Measurements from ENCODE around the gene PCDHB13.

- TF ChIP-seq NR2F2 (IDR thresholded peaks at IDR 0.05) (no peak), REST (IDR thresholded peaks at IDR 0.05) (no peak), ZBTB33 (IDR thresholded peaks at IDR 0.05) (no peak), TAF1 (conservative IDR thresholded peaks at IDR 0.05) (no peak), EGR1 (IDR thresholded peaks at IDR 0.05; ENCODE audit: low read depth in 2 of 2) (no peak), ATF3 (IDR thresholded peaks at IDR 0.05) (no peak), HNF4G (IDR thresholded peaks at IDR 0.05) (no peak)
- TF ChIP-seq, protein P1, sequence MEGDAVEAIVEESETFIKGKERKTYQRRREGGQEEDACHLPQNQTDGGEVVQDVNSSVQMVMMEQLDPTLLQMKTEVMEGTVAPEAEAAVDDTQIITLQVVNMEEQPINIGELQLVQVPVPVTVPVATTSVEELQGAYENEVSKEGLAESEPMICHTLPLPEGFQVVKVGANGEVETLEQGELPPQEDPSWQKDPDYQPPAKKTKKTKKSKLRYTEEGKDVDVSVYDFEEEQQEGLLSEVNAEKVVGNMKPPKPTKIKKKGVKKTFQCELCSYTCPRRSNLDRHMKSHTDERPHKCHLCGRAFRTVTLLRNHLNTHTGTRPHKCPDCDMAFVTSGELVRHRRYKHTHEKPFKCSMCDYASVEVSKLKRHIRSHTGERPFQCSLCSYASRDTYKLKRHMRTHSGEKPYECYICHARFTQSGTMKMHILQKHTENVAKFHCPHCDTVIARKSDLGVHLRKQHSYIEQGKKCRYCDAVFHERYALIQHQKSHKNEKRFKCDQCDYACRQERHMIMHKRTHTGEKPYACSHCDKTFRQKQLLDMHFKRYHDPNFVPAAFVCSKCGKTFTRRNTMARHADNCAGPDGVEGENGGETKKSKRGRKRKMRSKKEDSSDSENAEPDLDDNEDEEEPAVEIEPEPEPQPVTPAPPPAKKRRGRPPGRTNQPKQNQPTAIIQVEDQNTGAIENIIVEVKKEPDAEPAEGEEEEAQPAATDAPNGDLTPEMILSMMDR (IDR thresholded peaks at IDR 0.05; ENCODE audit: low read depth, low read length, missing input control), result peak; percentile 12
Measured at GRCh38 chr5:141192110-141192725, 21.5 kb upstream of the PCDHB13 start, which contains the start of gene PCDHB10.

All from liver (tissue), 3 donors.